ENCODE measurements around the gene TTC7B. TPM values are rescaled to one million over a fixed set of nuclear protein-coding genes. Genes with fewer than 3 reads are reported as not detected.

The TTC7B gene
- total RNA-seq, 1 experiment from 2014 or later = 70.6 TPM

GRCh38 chr14:90551070-90551704, 265.0 kb downstream of the TTC7B start:
- no TSS peak for BruUV-seq (replicated peaks)
- no peaks in the 10 kb centered on the region for H4K20me1 ChIP-seq (ENCODE audit: insufficient read depth)
- H3K9me2 ChIP-seq (ENCODE audit: insufficient read depth) = no peaks in the 10 kb centered on the region
- no peaks in the 10 kb centered on the region for H3K36me3 ChIP-seq (ENCODE audit: control insufficient read depth in 1 of 2, insufficient read depth in 2 of 2, low read length in 2 of 2)
- H3K79me2 ChIP-seq (ENCODE audit: insufficient read depth, low read length) = no peaks in the 10 kb centered on the region
- H3K4me2 ChIP-seq (ENCODE audit: low read length) = no peak overlapping the region
- intact Hi-C loops (cut with micrococcal nuclease) = no loop called here
- ChIA-PET RAD21 (ENCODE audit: low non-redundant PET in 1 of 2, low total read pairs in 2 of 2, uncharacterized antibody in 2 of 2, unreplicated experiment in 2 of 2) (no interaction called here), CTCF (no interaction called here), POLR2A (no interaction called here)
- H3K4me3 ChIP-seq (replicated peaks in 1 of 2; ENCODE audit: low read depth in 1 of 2, low read length in 2 of 2) = no peak overlapping the region
- no peak overlapping the region for H2AFZ ChIP-seq (ENCODE audit: low read depth, low read length, poor library complexity, severe bottlenecking)
- H3K4me1 ChIP-seq (ENCODE audit: control insufficient read depth in 1 of 2, insufficient read depth in 2 of 2, low read length in 2 of 2) = no peaks in the 10 kb centered on the region
- H3K27ac ChIP-seq (ENCODE audit: low read depth, low read length) = no peak overlapping the region
- TF ChIP-seq EZH2 (IDR thresholded peaks at IDR 0.05) = no peak
- no peak for TF ChIP-seq POLR2AphosphoS5 (IDR thresholded peaks at IDR 0.05; ENCODE audit: low read depth, low read length)
- no peak for TF ChIP-seq CEBPB (IDR thresholded peaks at IDR 0.05; ENCODE audit: low read depth)
- TF ChIP-seq, protein P1, sequence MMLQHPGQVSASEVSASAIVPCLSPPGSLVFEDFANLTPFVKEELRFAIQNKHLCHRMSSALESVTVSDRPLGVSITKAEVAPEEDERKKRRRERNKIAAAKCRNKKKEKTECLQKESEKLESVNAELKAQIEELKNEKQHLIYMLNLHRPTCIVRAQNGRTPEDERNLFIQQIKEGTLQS (IDR thresholded peaks at IDR 0.05) = no peak
- TF ChIP-seq POLR2A (IDR thresholded peaks at IDR 0.05; ENCODE audit: borderline replicate concordance, extremely low read depth, insufficient read depth, insufficient read length) = no peak
- ATAC-seq (no peak), DNase-seq (ENCODE audit: low read depth, low spot score) (no peak)
- H3K9ac ChIP-seq (ENCODE audit: low read length) = no peak overlapping the region
- H3K27me3 ChIP-seq (ENCODE audit: insufficient read depth, low read length) = no peaks in the 10 kb centered on the region
- no peaks in the 10 kb centered on the region for H3K9me3 ChIP-seq (ENCODE audit: control insufficient read depth in 1 of 2, insufficient read depth in 1 of 2, low read depth in 1 of 2, low read length in 2 of 2)

GRCh38 chr14:90549794-90550641, 266.2 kb downstream of the TTC7B start:
- BruUV-seq (replicated peaks) = no TSS peak
- DNase-seq (ENCODE audit: low read depth, low spot score) = no peak
- RAD21 ChIA-PET (ENCODE audit: low non-redundant PET in 1 of 2, low total read pairs in 2 of 2, uncharacterized antibody in 2 of 2, unreplicated experiment in 2 of 2) = no interaction called here
- no peaks in the 10 kb centered on the region for H3K79me2 ChIP-seq (ENCODE audit: insufficient read depth, low read length)
- no peaks in the 10 kb centered on the region for H4K20me1 ChIP-seq (ENCODE audit: insufficient read depth)
- POLR2A ChIA-PET = no interaction called here
- H3K9me2 ChIP-seq (ENCODE audit: insufficient read depth) = no peaks in the 10 kb centered on the region
- CTCF ChIA-PET = interaction anchor here (1.6 kb wide), 1 partner anchor 150 kb away, joined by 3 read pairs; no protein-coding TSS in a partner anchor
- H3K27me3 ChIP-seq (ENCODE audit: insufficient read depth, low read length) = no peaks in the 10 kb centered on the region
- no peak overlapping the region for H3K9ac ChIP-seq (ENCODE audit: low read length)
- no peaks in the 10 kb centered on the region for H3K36me3 ChIP-seq (ENCODE audit: control insufficient read depth in 1 of 2, insufficient read depth in 2 of 2, low read length in 2 of 2)
- H3K4me1 ChIP-seq (ENCODE audit: control insufficient read depth in 1 of 2, insufficient read depth in 2 of 2, low read length in 2 of 2) = no peaks in the 10 kb centered on the region
- intact Hi-C loops (cut with micrococcal nuclease) = no loop called here
- H3K27ac ChIP-seq (ENCODE audit: low read depth, low read length) = no peak overlapping the region
- TF ChIP-seq MAX (IDR thresholded peaks at IDR 0.05) = no peak
- TF ChIP-seq POLR2A (IDR thresholded peaks at IDR 0.05; ENCODE audit: borderline replicate concordance, extremely low read depth, insufficient read depth, insufficient read length) = no peak
- no peak for TF ChIP-seq JUND (IDR thresholded peaks at IDR 0.05)
- TF ChIP-seq CEBPB (IDR thresholded peaks at IDR 0.05; ENCODE audit: low read depth) = no peak
- TF ChIP-seq ZFX (IDR thresholded peaks at IDR 0.05) = no peak
- no peak for TF ChIP-seq YY1 (IDR thresholded peaks at IDR 0.05; ENCODE audit: extremely low read depth, insufficient replicate concordance, low read depth, low read length)
- no peak overlapping the region for H3K4me2 ChIP-seq (ENCODE audit: low read length)
- no peak overlapping the region for H2AFZ ChIP-seq (ENCODE audit: low read depth, low read length, poor library complexity, severe bottlenecking)
- no peaks in the 10 kb centered on the region for H3K9me3 ChIP-seq (ENCODE audit: control insufficient read depth in 1 of 2, insufficient read depth in 1 of 2, low read depth in 1 of 2, low read length in 2 of 2)
- no peak overlapping the region for H3K4me3 ChIP-seq (replicated peaks in 1 of 2; ENCODE audit: low read depth in 1 of 2, low read length in 2 of 2)
- no peak for ATAC-seq
